ENCODE measurements around the gene MYO1G. TPM values are rescaled to one million over a fixed set of nuclear protein-coding genes. Genes with fewer than 3 reads are reported as not detected.

Gene MYO1G
- total and polyA plus RNA-seq, 8 donors: 0.28 to 3.1 (median 1.1) TPM

GRCh38 chr7:44983742-44984477 lies 5.1 kb upstream of the MYO1G start:
- Histone ChIP-seq H3K27me3 (no peaks in the 10 kb centered on the region), H3K9me3 (no peaks in the 10 kb centered on the region), H3K4me1 (peaks cover 0 to 3% (median 0%) of the 10 kb centered on the region in 3 donors), H3K27ac (no peak overlapping the region), H3K4me3 (peak overlapping the region in 1 of 4 donors; percentile 58), H3K36me3 (peaks cover 0 to 22% (median 10%) of the 10 kb centered on the region in 3 donors)
- FAIRE-seq (no peak), DNase-seq (no peak), ATAC-seq (no peak)
- intact Hi-C loops (cut with DNase I): no loop called here
- 78 to 89% methylated on average over 6 of the region's 6 CpGs for WGBS, 2 donors
- TF ChIP-seq, protein P1, sequence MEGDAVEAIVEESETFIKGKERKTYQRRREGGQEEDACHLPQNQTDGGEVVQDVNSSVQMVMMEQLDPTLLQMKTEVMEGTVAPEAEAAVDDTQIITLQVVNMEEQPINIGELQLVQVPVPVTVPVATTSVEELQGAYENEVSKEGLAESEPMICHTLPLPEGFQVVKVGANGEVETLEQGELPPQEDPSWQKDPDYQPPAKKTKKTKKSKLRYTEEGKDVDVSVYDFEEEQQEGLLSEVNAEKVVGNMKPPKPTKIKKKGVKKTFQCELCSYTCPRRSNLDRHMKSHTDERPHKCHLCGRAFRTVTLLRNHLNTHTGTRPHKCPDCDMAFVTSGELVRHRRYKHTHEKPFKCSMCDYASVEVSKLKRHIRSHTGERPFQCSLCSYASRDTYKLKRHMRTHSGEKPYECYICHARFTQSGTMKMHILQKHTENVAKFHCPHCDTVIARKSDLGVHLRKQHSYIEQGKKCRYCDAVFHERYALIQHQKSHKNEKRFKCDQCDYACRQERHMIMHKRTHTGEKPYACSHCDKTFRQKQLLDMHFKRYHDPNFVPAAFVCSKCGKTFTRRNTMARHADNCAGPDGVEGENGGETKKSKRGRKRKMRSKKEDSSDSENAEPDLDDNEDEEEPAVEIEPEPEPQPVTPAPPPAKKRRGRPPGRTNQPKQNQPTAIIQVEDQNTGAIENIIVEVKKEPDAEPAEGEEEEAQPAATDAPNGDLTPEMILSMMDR (IDR thresholded peaks at IDR 0.05): no peak

- WGBS, 2 donors: 98 to 100% methylated on average over 1 of the region's 1 CpG
- H3K27me3 ChIP-seq: no peaks in the 10 kb centered on the region
- no peak overlapping the region for H3K27ac ChIP-seq
- intact Hi-C loops (cut with DNase I): no loop called here
- ATAC-seq: no peak
- FAIRE-seq: no peak
- H3K9me3 ChIP-seq: no peaks in the 10 kb centered on the region
- H3K36me3 ChIP-seq: peaks cover 0 to 22% (median 10%) of the 10 kb centered on the region in 3 donors
- DNase-seq: no peak
- peaks cover 0 to 3% (median 0%) of the 10 kb centered on the region in 3 donors for H3K4me1 ChIP-seq
- H3K4me3 ChIP-seq: no peak overlapping the region
- TF ChIP-seq, protein P1 (IDR thresholded peaks at IDR 0.05): no peak
Observed at GRCh38 chr7:44982970-44983369, 4.2 kb upstream of the MYO1G start.

DNA sequence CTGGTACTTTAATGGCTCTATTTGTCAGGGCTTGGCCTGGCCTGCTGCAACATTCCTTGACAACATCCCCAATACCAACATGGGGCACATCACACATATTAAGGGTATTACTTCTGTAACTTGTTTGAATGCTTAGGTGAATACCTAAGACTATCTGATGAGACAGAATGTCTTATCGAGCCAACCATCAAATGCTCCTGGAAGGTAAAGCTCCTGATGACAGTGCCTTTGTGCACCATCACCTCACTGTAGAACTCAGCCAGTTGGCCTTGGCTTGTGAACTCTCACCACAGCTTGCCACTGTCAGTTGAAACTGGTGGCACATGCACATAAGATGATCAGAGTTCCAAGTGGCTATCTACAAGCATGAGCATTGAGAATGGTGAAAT lies 3.7 kb upstream of the MYO1G start:
- Histone ChIP-seq H3K4me1 (peaks cover 0 to 3% (median 0%) of the 10 kb centered on the region in 3 donors), H3K4me3 (no peak overlapping the region), H3K9me3 (no peaks in the 10 kb centered on the region), H3K27me3 (no peaks in the 10 kb centered on the region), H3K36me3 (peaks cover 0 to 22% (median 10%) of the 10 kb centered on the region in 3 donors), H3K27ac (no peak overlapping the region)
- intact Hi-C loops (cut with DNase I): no loop called here
- TF ChIP-seq, protein P1 (IDR thresholded peaks at IDR 0.05): no peak
- FAIRE-seq: no peak
- 88 to 93% methylated on average over 1 of the region's 1 CpG for WGBS, 2 donors
- ATAC-seq: no peak
- DNase-seq: no peak

DNA sequence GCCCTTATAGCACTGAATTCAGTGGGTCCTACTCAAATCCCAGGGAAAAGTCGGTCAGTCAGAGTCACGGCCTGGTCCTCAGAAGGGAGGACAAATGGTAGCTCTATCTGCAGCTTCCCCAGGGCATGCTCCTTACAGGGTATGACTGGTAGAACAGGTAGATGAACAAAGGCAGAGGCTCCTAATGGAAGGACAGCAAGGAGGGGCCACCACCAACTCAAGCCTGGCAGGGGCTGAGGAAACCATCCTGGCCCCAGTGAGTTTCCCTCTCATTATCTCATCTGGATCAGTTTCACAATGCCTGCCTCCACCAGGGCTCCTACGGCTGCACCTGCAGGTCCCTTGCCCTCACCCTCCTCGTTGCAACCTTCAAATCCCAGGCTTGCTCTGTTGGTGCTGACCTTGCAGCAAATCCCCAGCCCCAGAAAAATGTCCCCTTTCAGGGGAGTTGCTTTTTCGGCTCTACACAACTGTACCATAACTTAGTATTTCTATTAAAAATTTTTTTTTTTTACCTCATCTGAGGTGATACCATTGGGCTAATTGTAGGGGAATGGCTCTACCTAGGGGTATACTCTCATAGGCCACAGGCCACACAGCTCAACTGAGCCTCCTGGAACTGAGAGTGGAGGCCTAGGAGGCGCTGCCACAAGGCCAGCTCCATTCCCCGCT lies 2.4 kb upstream of the MYO1G start:
- Histone ChIP-seq H3K27me3 (no peaks in the 10 kb centered on the region), H3K9me3 (no peaks in the 10 kb centered on the region), H3K4me1 (no peaks in the 10 kb centered on the region), H3K4me3 (no peak overlapping the region), H3K27ac (peak overlapping the region in 1 of 4 donors; percentile 42), H3K36me3 (peaks cover 0 to 22% (median 10%) of the 10 kb centered on the region in 3 donors)
- intact Hi-C loops (cut with DNase I): no loop called here
- DNase-seq: no peak
- ATAC-seq: no peak
- WGBS, 2 donors: 80 to 85% methylated on average over 7 of the region's 7 CpGs
- FAIRE-seq: no peak
- TF ChIP-seq, protein P1 (IDR thresholded peaks at IDR 0.05): no peak

All from pancreas (tissue), 10 donors.